Upper lobe of left lung (tissue), 4 donors: ENCODE results near the gene TOMM7.

Experiments used
- CTCF ChIP-seq, 6 experiments: fragments of 450-650 bp in 4 of 6; fragments of 200-600 bp in 2 of 6; sonication (generic) in 2 of 6; IDR thresholded peaks; one replicate each; pipeline ENCODE4 v1.5.1; 2016 to 2019; ENCODE audit warnings: antibody characterized with exemption in 6 of 6
- EP300 ChIP-seq, 4 donors: sonication (generic); formaldehyde crosslinking; IDR thresholded peaks; one replicate each; pipeline ENCODE4 v1.5.1; 2017; ENCODE audit warnings: antibody characterized with exemption in 4 of 4, control low read depth in 2 of 4
- POLR2A ChIP-seq, 4 donors: fragments of 450-650 bp; IDR thresholded peaks; one replicate each; pipeline ENCODE4 v1.5.1; 2016 to 2017; ENCODE audit warnings: antibody characterized with exemption in 4 of 4, mild to moderate bottlenecking in 2 of 4

- TF ChIP-seq CTCF (IDR thresholded peaks at IDR 0.05) (no peak), EP300 (IDR thresholded peaks at IDR 0.05) (no peak), POLR2A (IDR thresholded peaks at IDR 0.05) (no peak)
Measured at GRCh38 chr7:22858274-22858639, 35.6 kb upstream of the TOMM7 start.
